ENCODE data around the gene COL11A1.

DNA sequence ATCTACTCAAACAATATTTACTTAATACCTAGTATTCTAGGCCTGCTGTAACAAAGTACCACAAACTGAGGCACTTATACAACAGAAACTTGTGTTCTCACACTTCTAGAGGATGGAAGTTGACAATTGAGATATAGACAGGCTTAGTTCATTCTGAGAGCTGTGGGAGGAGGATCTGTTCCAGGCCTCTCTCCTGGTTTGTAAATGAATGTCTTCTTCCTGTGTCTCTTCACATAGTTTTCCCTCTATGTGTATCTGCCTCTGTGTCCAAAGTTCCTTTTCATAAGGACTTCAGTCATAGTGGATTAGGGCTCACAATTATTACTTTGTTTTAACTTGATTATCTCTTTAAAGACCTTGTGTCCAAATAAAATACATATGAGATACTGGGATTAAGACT lies 251.1 kb downstream of the COL11A1 start:
- TF ChIP-seq, protein P1, sequence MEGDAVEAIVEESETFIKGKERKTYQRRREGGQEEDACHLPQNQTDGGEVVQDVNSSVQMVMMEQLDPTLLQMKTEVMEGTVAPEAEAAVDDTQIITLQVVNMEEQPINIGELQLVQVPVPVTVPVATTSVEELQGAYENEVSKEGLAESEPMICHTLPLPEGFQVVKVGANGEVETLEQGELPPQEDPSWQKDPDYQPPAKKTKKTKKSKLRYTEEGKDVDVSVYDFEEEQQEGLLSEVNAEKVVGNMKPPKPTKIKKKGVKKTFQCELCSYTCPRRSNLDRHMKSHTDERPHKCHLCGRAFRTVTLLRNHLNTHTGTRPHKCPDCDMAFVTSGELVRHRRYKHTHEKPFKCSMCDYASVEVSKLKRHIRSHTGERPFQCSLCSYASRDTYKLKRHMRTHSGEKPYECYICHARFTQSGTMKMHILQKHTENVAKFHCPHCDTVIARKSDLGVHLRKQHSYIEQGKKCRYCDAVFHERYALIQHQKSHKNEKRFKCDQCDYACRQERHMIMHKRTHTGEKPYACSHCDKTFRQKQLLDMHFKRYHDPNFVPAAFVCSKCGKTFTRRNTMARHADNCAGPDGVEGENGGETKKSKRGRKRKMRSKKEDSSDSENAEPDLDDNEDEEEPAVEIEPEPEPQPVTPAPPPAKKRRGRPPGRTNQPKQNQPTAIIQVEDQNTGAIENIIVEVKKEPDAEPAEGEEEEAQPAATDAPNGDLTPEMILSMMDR (IDR thresholded peaks at IDR 0.05 in 4 of 5, conservative IDR thresholded peaks at IDR 0.05 in 1 of 5): no peak
- no peak for TF ChIP-seq POLR2A (IDR thresholded peaks at IDR 0.05)

All from gastrocnemius medialis (tissue), 4 donors.